ENCODE measurements around the gene HAUS1. TPM values are rescaled to one million over a fixed set of nuclear protein-coding genes. Genes with fewer than 3 reads are reported as not detected.

Gene HAUS1
- total and polyA plus RNA-seq, 2 experiments from 2014 or later, result 24.2 to 36.9 TPM

DNA sequence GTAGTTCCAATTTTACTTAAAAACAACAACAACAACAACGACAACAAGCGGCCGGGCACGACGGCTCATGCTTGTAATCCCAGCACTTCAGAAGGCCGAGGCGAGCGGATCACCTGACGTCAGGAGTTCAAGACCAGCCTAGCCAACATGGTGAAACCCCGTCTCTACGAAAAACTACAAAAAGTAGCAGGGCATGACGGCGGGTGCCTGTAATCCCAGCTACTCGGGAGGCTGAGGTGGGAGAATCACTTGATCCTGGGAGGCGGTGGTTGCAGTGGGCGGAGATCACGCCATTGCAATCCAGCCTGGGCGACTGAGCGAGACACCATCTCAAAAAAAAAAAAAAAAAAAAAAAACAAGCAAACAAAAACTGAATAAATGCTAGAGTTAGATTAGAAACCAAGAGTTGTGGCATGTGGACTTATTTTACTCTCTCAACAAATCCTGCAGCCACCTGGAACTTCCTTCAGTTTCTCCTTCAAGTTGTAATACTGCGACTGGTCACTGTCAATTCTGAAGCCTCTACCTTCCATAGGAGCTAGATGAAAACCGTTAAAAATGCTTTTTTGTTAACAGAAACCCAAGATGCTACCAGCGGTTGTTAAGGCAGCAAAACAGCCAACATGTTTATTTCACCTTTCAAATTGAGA lies 7.4 kb upstream of the HAUS1 start:
- in situ Hi-C loops (cut with MboI), result no loop called here
- H3K9ac ChIP-seq, result peak overlapping the region; percentile 88
- H4K20me1 ChIP-seq (ENCODE audit: insufficient read depth), result no peaks in the 10 kb centered on the region

GRCh38 chr18:46097431-46097800 lies 6.8 kb upstream of the HAUS1 start:
- in situ Hi-C loops (cut with MboI), result no loop called here
- H3K9ac ChIP-seq, result peak overlapping the region; percentile 88
- H3K9me3 ChIP-seq (ENCODE audit: low read depth), result no peaks in the 10 kb centered on the region
- H3K79me2 ChIP-seq (ENCODE audit: insufficient read depth), result peaks cover 56% of the 10 kb centered on the region
- peak overlapping the region; percentile 80 for H3K4me2 ChIP-seq (ENCODE audit: unreplicated experiment)
- 0 to 2% methylated on average over 8 of the region's 8 CpGs for WGBS, 2 experiments (ENCODE audit: low coverage in 1 of 2, low lambda C conversion rate in 2 of 2, missing lambda C conversion rate in 2 of 2)
- no peaks in the 10 kb centered on the region for H3F3A ChIP-seq (ENCODE audit: insufficient read depth)
- peak; percentile 36 for DNase-seq
- no peaks in the 10 kb centered on the region for H4K20me1 ChIP-seq (ENCODE audit: insufficient read depth)
- peak overlapping the region; percentile 99 for H2AFZ ChIP-seq
- TF ChIP-seq EZH2 (IDR thresholded peaks at IDR 0.05; ENCODE audit: insufficient read depth, poor library complexity, severe bottlenecking) (no peak), EZH2phosphoT487 (IDR thresholded peaks at IDR 0.05; ENCODE audit: insufficient read depth, low read depth) (no peak)
- peak overlapping the region; percentile 71 for H3K27ac ChIP-seq
- H3K4me1 ChIP-seq (ENCODE audit: insufficient read depth), result peaks cover 10% of the 10 kb centered on the region
- no peaks in the 10 kb centered on the region for H3K27me3 ChIP-seq (replicated peaks; ENCODE audit: insufficient read depth)
- H3K4me3 ChIP-seq, result peak overlapping the region; percentile 83
- H3K9me2 ChIP-seq (ENCODE audit: insufficient read depth), result no peaks in the 10 kb centered on the region
- peaks cover 14% of the 10 kb centered on the region; the same call in 1 of the 2 replicates for H3K36me3 ChIP-seq (ENCODE audit: low read depth)

More for the DNA sequence above, 7.4 kb upstream of the HAUS1 start:
- no peaks in the 10 kb centered on the region for H3K27me3 ChIP-seq (replicated peaks; ENCODE audit: insufficient read depth)
- peaks cover 63% of the 10 kb centered on the region for H3K79me2 ChIP-seq (ENCODE audit: insufficient read depth)
- DNase-seq, result peak; percentile 40
- peaks cover 15% of the 10 kb centered on the region; the same call in 1 of the 2 replicates for H3K36me3 ChIP-seq (ENCODE audit: low read depth)
- peaks cover 10% of the 10 kb centered on the region for H3K4me1 ChIP-seq (ENCODE audit: insufficient read depth)
- H3K9me3 ChIP-seq (ENCODE audit: low read depth), result no peaks in the 10 kb centered on the region
- H3F3A ChIP-seq (ENCODE audit: insufficient read depth), result no peaks in the 10 kb centered on the region
- peak overlapping the region; percentile 80 for H3K4me2 ChIP-seq (ENCODE audit: unreplicated experiment)
- 33 to 38% methylated on average over 21 to 22 of the region's 22 CpGs for WGBS, 2 experiments (ENCODE audit: low coverage in 1 of 2, low lambda C conversion rate in 2 of 2, missing lambda C conversion rate in 2 of 2)
- peak overlapping the region; percentile 83 for H3K4me3 ChIP-seq
- H2AFZ ChIP-seq, result peak overlapping the region; percentile 99; the same call in 1 of the 2 replicates
- peak overlapping the region; percentile 71 for H3K27ac ChIP-seq
- TF ChIP-seq EZH2phosphoT487 (IDR thresholded peaks at IDR 0.05; ENCODE audit: insufficient read depth, low read depth) (no peak), EZH2 (IDR thresholded peaks at IDR 0.05; ENCODE audit: insufficient read depth, poor library complexity, severe bottlenecking) (no peak)
- H3K9me2 ChIP-seq (ENCODE audit: insufficient read depth), result no peaks in the 10 kb centered on the region

GRCh38 chr18:46097801-46098615 lies 6.2 kb upstream of the HAUS1 start, which contains the start of gene ATP5F1A:
Gene ATP5F1A, minus strand, starts transcription at chr18:46098296. Its CDS starts 65 bp downstream, at chr18:46098231.
- Histone ChIP-seq H3K4me3 (peak within 1 kb of the TSS; percentile 83), H3F3A (ENCODE audit: insufficient read depth) (no peaks in the 10 kb centered on the region), H3K9me3 (ENCODE audit: low read depth) (no peaks in the 10 kb centered on the region), H3K4me1 (ENCODE audit: insufficient read depth) (peaks cover 10% of the 10 kb centered on the region), H3K27me3 (replicated peaks; ENCODE audit: insufficient read depth) (no peaks in the 10 kb centered on the region), H4K20me1 (ENCODE audit: insufficient read depth) (no peaks in the 10 kb centered on the region), H3K9me2 (ENCODE audit: insufficient read depth) (no peaks in the 10 kb centered on the region), H3K4me2 (ENCODE audit: unreplicated experiment) (peak within 1 kb of the TSS; percentile 80), H3K9ac (peak within 1 kb of the TSS; percentile 88), H2AFZ (peak within 1 kb of the TSS; percentile 99), H3K79me2 (ENCODE audit: insufficient read depth) (peaks cover 50% of the 10 kb centered on the region), H3K36me3 (ENCODE audit: low read depth) (peaks cover 10% of the 10 kb centered on the region; the same call in 1 of the 2 replicates), H3K27ac (peak within 1 kb of the TSS; percentile 71)
- WGBS, 2 experiments (ENCODE audit: low coverage in 1 of 2, low lambda C conversion rate in 2 of 2, missing lambda C conversion rate in 2 of 2), result 1 to 2% methylated on average over 49 to 50 of the region's 53 CpGs
- peak; percentile 93 for DNase-seq
- no peak for TF ChIP-seq EZH2 (IDR thresholded peaks at IDR 0.05; ENCODE audit: insufficient read depth, poor library complexity, severe bottlenecking)
- TF ChIP-seq EZH2phosphoT487 (IDR thresholded peaks at IDR 0.05; ENCODE audit: insufficient read depth, low read depth), result no peak
- in situ Hi-C loops (cut with MboI), result no loop called here

- peaks cover 45% of the 10 kb centered on the region for H3K79me2 ChIP-seq (ENCODE audit: insufficient read depth)
- H3K9me3 ChIP-seq (ENCODE audit: low read depth), result no peaks in the 10 kb centered on the region
- peak overlapping the region; percentile 71 for H3K27ac ChIP-seq
- 10% methylated on average over 16 of the region's 16 CpGs for WGBS, 2 experiments (ENCODE audit: low coverage in 1 of 2, low lambda C conversion rate in 2 of 2, missing lambda C conversion rate in 2 of 2)
- in situ Hi-C loops (cut with MboI), result no loop called here
- no peaks in the 10 kb centered on the region for H4K20me1 ChIP-seq (ENCODE audit: insufficient read depth)
- TF ChIP-seq EZH2 (IDR thresholded peaks at IDR 0.05; ENCODE audit: insufficient read depth, poor library complexity, severe bottlenecking) (no peak), EZH2phosphoT487 (IDR thresholded peaks at IDR 0.05; ENCODE audit: insufficient read depth, low read depth) (no peak)
- no peaks in the 10 kb centered on the region for H3F3A ChIP-seq (ENCODE audit: insufficient read depth)
- H3K36me3 ChIP-seq (ENCODE audit: low read depth), result peaks cover 10% of the 10 kb centered on the region; the same call in 1 of the 2 replicates
- DNase-seq, result no peak
- H3K4me1 ChIP-seq (ENCODE audit: insufficient read depth), result peaks cover 10% of the 10 kb centered on the region
- peak overlapping the region; percentile 99 for H2AFZ ChIP-seq
- peak overlapping the region; percentile 83 for H3K4me3 ChIP-seq
- peak overlapping the region; percentile 88 for H3K9ac ChIP-seq
- H3K27me3 ChIP-seq (replicated peaks; ENCODE audit: insufficient read depth), result no peaks in the 10 kb centered on the region
- peak overlapping the region; percentile 68 for H3K4me2 ChIP-seq (ENCODE audit: unreplicated experiment)
- no peaks in the 10 kb centered on the region for H3K9me2 ChIP-seq (ENCODE audit: insufficient read depth)
Observed at GRCh38 chr18:46098616-46098933, 5.6 kb upstream of the HAUS1 start.

Measured in GM23248 (cell line).